ENCODE measurements around the gene SF1.

SF1 gene

DNA sequence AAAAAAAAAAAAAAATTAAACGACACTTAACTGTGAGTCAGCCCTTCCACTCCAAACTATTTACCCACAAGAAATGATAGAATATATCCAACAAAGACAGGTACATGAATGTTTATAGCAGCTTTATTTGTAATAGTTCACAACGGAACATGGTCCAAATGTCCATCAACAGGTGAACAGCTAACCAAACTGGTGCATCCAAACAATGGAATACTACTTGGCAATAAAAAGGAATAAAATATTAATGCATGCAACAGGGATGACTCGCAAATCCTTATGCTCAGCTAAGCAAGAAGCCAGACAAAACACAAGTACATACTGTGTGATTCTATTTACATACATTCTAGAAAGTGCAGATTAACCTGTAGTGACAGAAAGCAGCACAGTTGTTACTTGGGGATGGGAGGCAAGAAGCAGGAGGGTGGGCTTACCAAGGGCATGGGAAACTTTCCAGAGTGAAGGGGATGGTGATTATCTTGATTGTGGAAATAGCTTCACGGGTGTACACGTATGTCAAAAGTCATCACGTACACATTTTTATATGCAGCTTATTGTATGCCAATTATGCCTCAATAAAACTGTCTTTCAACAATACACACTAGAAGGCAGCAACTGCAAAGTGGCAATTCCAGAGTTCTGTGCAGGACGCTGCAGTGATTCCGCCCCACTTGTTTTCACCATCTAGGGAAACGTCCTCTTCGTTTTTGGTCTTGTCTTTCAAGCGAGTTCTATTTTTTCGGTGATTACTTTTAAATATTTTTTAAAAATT lies 6.7 kb upstream of the SF1 start:
- DNase-seq (ENCODE audit: low read depth in 3 of 3, low spot score in 1 of 3) = no peak

DNA sequence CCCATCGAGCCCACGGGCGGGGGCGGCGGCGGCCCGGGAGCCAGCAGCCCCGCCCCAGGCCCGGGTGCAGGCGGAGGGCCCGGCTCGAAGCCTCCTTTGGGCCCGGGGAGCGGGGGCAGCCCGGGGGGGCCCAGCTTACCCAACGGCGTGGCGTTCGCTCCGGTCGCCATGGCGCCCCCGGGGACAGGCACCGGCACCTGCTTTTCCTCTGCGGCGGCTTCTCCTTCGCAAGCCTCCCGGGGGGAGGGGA lies 194 bp downstream of the SF1 start:
- no peak for DNase-seq (ENCODE audit: low read depth in 3 of 3, low spot score in 1 of 3)

DNA sequence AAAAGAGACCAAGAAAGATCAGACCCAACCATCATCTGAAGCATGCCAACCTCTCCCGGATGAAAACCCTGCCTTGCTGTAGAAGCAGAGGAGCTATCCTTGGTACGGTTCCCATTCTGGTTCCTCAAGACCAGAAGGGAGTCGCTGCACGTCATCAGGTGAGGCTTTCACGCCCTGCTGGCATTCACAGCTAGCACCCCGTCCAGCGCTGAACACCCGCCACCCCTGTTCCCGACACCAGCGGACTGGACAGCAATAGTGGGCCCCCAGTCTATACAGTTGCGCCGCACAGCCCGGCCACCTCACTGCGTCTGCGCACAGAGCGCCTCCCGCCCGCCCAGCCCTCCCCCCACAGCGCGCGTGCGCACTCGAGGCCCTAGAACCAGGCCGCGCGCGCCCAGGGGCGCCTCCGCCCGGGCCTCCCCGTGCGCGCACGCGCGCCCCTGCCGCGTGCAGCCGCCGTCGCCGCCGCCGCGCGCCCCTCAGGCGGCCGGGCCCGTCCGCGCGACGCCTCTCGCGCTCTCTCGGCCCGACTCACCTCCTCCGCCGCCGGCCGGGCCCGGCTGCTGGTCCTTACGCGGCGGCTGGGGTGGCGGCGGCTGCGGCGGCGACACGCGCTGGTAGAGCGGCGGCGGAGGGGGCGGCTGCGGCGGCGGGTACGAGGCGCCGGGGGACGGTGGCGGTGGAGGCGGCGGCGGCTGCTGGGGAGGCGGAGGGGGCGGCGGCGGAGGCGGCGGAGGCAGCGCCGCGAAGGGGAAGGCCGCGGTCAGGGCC lies 706 bp downstream of the SF1 start:
- peak; percentile 47 to 72 (median 69) for DNase-seq (ENCODE audit: low read depth in 3 of 3, low spot score in 1 of 3)

DNA sequence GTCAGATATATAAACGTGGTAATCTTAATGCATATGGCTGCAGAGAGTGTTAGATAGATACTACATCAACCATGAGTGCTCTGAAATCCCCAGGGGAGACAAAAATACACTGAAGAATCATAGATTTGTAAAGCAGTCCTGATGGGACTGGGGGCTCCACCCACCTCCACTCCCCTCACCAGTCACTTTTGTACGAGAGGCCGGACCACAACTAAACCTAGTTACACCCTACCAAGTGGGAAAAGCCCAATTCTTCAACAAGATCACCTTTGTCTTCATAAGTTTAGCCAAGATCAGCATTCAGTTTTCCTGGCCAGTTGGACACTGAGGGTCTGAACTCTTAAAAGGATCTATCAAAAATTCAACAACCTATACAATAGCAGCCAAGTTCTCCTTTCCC lies 1.5 kb downstream of the SF1 start:
- DNase-seq (ENCODE audit: low read depth in 3 of 3, low spot score in 1 of 3) = no peak

DNA sequence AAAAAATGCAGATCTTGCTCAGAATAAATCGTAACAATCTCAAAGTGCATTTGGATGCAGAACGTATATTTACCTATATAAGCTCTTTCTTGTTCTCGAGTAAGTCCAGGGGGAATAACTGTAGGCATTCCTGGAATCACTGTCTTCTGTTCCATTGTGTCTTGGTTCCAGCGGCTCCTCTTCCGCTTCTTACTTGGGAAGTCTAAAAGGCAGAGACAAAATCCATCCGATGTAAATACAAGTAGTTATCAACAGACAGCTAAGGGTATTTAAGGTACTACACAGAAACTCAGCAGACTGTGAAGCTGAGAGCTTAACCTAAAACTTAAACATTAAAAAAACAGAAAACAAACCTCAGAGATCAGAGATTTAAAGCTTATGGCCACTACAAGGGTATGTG lies 1.9 kb downstream of the SF1 start:
- no peak for DNase-seq (ENCODE audit: low read depth in 3 of 3, low spot score in 1 of 3)

DNA sequence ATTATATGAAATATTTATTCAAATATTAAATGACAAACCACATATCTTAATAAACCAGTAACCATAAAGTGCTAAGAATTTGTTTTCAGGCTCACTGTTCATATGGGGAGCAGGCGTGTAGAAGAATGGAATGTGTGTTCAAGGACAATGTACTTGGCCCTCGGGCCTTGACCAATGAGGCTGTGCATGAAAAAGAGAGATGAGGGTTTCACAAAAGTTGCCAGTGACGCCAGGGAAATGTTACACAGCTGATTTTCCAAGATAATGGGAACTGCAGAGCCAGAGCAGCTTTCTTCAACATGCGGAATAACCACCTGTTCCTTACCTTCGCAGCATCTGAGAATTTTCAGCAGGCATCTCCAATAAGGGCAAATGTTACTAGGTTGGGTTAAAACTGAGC lies 4.2 kb downstream of the SF1 start:
- no peak for DNase-seq (ENCODE audit: low read depth in 3 of 3, low spot score in 1 of 3)

DNA sequence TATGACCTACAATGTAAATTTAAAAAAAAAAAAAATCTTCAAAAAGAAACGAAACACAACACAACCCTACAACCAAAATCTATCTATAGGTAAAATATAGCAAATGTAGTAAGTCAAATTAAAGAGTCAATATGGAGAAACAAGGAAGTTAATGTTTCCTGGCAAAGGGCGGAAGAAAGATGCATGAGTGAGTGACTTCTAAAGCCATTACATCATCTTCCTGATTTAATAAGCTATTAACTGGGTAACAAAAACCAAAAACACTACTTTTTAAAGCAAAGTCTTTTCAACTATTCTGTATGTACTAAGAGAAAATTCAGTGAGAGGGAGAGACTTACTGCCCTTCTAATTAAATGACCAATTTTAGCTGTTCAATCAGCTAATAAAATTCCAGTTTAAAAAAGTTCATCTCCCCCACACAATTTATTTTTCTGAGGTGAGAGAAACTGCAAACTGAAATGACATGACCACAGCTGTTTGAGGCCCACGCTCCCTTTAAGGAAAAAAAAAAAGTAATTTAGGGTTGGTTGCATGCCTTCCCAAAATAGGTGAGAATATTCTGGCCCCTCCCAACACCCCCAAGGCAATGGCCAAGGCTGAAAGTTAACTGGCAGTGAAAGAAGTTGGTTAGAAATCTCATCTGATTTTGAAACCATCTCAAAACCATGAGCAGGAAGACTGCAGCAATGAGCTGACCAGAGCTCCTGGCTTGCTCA lies 5.9 kb downstream of the SF1 start:
- DNase-seq (ENCODE audit: low read depth in 3 of 3, low spot score in 1 of 3) = no peak

DNA sequence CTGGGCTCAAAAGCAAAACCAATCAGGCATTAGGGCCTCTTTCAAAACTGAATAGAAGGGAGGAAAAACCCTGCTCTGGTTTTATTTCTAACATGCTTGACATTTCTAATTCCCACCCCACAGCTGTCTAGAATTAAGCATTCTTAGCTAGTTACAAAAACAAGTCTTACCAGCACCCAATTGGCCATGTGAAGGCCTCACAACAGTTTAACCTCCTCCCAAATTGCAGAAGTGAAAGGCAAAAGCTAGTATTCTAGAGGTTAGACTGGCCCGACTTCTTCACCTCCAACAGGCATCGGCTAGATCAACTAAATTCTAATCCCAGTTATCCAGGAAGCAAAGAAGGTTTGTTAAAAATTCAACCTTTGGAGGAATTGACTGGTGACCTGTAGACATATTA lies 6.5 kb downstream of the SF1 start:
- no peak for DNase-seq (ENCODE audit: low read depth in 3 of 3, low spot score in 1 of 3)

DNA sequence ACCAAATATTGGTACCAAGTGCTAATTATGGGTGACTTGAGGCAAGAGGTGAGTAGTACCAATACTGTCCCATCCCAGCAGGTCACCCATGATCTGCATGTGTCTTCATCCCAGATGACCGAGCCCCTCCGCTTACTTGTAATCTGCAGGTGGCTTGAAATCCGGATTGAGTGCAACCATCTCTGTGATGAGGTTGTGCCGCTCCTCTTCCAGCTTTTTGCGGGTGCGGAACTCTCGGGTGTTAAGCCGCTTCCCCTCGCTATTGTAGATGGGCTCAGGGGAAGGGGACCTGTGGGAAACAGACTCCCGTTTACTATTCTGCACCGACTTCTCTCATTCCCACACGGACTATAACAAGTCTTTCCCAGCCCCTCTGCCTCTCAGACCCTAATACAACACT lies 8.2 kb downstream of the SF1 start:
- no peak for DNase-seq (ENCODE audit: low read depth in 3 of 3, low spot score in 1 of 3)

DNA sequence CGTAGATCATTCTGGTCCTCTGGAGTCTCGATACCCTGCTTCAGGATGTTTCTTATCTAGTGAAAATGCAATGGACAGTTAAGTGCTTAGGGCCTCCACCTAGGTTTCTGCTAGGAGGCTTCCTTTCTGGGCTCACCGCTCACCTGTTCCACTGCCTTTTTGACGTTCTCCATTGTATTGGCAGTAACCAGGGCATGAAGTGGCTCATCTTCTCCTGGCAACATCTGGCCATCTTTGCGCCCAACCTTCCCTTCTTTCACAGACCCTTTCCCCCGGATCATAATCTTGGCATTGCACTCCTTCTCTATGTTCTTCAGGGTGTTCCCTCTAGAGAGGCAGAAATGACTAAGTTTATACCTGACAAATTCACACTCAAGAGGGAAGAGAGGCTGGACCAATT lies 9.1 kb downstream of the SF1 start:
- no peak for DNase-seq (ENCODE audit: low read depth in 3 of 3, low spot score in 1 of 3)

DNA sequence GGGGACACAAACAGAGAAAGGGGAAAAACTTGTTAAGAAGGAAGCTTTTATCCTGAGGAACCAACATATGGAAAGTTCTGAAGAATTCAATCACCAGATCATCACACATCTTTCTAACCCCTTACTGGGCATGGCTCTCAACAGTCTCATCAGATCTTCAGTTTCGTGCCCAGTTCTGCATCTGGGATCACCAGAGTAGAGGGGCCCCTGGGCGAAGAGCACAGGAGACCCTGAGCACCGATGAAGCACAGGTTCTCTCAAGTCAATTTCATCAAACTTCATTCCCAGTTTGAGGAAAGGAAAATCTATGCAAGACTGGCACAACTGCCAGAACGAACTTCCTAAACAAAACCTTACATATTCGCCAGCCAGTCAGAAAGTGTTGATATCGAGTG lies 10.0 kb downstream of the SF1 start:
- DNase-seq (ENCODE audit: low read depth in 3 of 3, low spot score in 1 of 3) = no peak

DNA sequence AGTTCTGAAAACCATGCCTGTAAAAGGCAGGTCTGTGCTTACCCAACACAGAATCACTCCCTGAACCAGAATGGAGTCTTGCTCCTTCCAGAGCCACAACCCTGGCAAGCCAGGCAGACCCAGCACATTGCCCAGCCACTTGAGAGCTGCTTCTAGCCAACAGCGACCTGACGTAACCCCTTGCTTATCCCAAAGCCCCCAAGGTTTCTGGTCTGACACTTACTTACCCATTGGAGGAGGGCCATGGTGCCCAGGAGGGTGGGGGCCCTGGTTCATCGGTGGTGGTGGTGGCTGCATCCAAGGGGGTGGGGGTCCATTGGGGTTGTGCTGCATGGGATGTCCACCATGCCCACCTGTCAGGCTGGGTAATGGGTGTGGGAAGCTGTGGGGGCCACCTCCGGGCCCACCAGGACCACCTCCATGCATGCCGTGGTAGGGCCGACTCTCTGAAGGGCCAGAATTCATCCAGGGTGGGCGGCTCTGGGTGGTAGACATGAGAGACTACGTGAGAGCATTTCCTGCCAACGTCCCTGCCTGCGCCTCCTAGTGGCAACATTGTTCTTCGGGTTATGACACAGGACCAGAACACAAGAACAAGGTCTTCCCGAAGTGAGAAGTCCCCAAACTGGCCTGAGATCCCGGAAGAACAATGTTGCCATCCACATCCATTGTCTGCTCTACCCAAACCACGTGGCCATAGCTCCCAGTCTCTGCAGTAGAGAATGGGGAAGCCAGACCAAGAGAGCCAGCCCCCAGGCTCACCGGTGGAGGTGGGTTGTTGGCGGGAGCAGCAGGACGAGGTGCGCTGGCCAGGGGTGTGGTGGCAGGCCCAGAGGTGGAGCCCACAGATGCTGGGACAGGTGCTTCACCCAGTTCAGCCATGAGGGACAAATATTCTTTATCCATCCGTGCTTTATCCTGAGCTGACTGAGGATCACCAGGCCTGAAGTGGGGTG lies 10.7 kb downstream of the SF1 start:
- peak; percentile 56 to 63 (median 56) for DNase-seq (ENCODE audit: low read depth in 3 of 3, low spot score in 1 of 3)

DNA sequence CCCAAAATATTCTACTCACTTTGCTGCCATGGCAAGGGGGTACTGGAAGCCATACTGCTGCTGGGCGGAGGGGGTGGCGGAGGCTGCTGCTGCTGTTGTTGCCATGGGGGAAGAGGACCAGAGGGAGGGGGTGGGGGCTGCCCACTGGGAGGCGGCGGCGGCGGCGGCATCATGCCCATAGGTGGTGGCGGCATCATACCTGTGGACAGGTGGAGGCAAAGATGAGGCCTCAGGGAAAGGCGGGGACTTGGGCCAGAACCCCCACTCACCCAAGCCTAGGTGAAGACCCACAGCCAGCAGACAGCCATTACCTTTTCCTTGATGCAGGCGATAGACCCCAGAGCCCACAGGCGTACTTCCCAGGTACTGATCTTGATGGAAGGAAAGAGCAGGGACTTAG lies 11.5 kb downstream of the SF1 start:
- DNase-seq (ENCODE audit: low read depth in 3 of 3, low spot score in 1 of 3) = no peak

DNA sequence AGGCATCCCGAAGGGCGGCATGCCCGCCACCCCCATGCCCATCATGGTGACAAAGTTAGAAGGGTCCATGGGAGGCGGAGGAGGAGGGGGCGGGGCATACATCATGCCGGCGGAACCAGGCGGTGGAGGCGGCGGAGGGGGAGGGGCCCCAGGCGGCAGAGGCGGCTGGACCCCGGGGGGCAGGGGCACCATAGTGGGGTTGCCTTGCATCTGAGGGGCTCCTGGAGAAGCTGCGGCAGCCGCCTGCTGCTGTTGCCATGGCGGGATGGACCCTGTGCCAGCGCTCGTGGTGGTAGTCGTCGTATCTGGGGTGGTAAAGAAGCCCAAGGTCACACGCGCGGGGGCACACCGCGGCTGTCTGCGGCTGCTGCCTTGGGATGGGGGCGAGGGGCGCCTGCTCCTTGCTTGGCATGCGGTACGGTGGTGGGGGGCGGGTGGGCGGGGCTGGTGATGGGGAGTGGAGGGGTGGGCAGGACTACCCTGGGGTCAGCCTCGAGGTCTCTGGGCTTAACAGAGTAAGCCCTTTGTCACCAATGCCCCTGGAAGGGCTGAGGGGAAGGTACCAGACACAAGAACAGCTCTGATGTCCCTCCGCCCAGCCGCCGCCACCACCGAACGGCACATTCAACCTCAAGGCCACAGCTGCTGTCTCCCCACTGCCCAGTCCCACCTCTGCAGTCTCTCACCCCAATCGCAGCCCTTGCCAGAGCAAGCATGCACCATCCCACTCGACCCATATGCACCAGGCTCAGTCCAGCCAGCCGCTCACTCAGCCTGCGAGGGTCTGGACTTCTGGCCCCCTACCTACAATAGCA lies 12.3 kb downstream of the SF1 start:
- DNase-seq (ENCODE audit: low read depth in 3 of 3, low spot score in 1 of 3) = no peak

DNA sequence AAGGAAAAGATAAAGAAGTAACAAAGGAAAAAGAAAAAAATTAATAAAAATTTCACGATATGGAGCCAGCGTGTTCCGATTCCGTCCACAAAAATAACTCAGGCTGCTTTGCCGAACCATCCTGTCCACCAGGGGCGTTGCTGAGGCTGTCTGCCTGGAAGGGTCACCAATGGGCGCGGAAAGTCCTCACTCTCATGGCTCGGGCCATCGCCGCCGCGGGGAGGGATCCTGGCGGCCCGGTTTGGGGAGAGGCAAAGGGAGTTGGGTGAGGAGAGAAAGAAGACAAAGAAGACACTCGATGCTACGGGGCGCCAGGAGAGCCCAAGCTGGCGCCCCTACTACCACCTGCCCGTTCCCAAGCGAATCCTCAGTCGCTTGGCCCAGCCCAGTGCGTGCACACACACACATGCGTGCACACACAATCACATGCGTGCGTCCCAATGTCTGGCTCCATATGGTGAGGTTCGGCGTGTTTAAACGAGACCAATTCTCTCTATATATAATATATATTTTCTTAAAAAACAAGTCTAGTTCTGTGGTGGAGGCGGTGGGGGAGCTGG lies 13.0 kb downstream of the SF1 start:
- DNase-seq (ENCODE audit: low read depth in 3 of 3, low spot score in 1 of 3) = no peak

DNA sequence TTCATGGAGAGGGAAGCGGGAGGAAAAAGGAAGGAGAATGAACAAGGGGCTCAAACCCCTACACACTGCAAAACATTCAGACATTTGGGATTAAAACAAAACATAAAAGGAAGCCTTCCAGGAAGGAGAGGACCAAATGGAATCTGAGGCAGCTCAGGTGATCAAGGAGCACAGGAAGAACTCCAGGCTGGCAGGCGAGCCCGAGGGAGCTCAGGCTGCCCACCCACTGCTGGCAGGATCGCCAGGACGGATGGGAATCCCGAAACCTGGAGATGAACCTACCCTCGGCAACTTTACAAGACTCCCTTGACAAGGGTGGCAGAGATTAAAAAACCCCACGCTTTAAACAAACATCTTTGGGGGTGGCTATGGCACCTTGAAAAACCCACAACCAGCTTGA lies 13.6 kb downstream of the SF1 start:
- no peak for DNase-seq (ENCODE audit: low read depth in 3 of 3, low spot score in 1 of 3)

DNA sequence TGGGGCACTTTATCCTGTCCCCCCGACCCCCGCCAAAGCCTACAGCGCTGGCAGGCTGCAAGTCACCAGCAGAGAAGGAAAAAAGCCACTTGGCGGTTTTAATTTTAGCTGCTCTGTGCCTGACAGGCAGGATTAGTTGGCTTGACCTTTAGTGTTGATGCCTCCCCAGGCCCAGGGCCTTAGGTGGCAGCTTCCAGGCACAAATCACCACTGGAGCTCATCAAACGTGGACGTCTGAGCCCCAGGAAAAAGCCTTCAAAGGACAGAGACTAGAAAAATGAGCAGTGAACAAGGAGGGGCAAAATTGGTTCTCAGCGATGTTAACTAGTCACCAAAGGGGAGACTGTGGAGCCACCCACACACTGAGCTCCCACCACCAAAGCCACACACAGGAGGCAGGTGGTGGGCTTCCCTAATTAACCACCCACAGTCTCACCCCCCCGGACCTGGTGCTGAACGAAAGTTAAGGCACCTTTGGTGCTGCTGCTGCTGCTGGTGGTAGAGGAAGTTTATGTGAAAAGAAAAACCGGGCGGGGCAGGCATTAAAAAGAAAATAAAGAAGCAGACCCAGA lies 14.2 kb downstream of the SF1 start:
- DNase-seq (ENCODE audit: low read depth in 3 of 3, low spot score in 1 of 3) = no peak

DNA sequence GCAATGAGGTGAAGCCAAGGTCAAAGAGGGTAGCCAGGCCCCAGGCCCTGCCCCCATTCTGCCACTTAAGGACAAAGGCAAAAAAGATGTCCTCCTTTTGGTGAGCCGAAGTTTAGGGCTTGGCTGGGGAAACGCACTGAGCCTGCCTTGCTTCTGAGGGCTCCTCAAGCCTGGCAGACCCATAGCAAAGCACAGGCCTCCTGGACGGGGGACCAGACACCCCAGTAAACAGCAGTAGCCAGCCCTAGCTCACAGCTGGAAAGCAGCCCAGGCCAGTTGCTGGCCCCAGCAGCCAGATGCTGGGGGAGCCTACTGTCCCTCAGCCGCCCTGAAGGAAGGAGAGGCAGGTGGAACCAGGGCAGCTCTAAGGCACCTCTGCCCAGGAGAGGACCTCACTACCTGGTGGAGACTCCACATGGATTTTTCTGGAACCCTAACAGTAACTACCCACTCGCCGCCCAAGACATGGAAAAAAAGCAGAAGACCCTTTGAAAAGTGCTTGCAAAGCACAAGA lies 14.8 kb downstream of the SF1 start:
- DNase-seq (ENCODE audit: low read depth in 3 of 3, low spot score in 1 of 3) = no peak

DNA sequence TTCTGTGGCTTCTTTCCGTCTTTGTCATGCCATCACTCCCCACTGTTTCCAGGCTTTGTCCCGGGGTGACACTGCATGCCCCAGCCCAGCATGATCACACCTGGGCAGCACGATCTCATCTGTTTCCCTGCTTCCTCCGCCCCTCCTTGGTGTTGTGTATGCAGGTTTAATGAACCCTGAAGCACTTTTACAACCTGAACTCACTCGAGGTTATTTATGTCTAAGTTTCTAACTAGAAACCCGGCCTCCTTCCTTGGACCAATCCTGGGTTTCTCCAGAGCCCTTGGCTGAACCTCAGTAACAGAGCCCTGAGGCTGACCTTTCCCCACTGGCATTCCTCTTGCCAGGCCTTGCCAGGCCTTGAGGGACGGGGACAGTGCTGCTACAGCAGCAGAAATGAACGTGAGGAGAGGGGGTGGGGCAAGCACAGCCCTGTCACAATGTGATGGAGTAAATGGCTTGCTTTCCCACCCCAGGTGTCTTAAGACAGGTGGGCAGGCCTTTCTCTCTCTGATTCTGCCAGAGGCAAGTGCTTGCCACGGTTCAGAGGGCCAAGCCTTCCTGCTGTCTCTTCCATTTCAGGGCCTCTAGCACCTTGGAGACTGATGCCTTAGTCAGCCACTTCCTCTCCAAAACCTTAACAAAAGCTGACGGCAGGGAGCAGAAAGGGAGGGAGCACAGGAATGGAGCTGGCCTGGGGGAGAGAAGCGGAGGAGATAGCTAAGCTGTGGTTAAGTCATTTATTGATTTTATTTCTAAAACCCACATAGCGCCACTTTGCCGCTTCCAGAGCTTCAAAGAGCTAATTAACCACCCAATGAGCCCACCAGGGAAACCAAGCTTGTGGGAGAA lies 15.4 kb downstream of the SF1 start:
- DNase-seq (ENCODE audit: low read depth in 3 of 3, low spot score in 1 of 3) = no peak
